HEK293T (cell line): Measurements from ENCODE around the gene SH2D3C.

Source experiments
- CTCF ChIA-PET: fragments of 350-600 bp; formaldehyde crosslinking; extraction: SDS; loops from one replicate; lab custom pipeline; 2021; ENCODE audit warnings: antibody characterized with exemption, inconsistent platforms; lab: Yijun Ruan, JAX
- POLR2A ChIA-PET: fragments of 350-600 bp; formaldehyde crosslinking; extraction: SDS; loops from one replicate; lab custom pipeline; 2020; ENCODE audit warnings: antibody characterized with exemption, inconsistent platforms; lab: Yijun Ruan, JAX
- DNase-seq: peaks from one replicate; pipeline ENCODE4 v3.0.0; 2012; ENCODE audit warnings: mixed read lengths; ENCODE audit errors: extremely low spot score
- ARNT ChIP-seq: fragments of 450-650 bp; IDR thresholded peaks from 2 replicates; pipeline ENCODE4 v1.6.1; 2017; ENCODE audit warnings: mild to moderate bottlenecking
- BHLHE40 ChIP-seq: fragments of 450-650 bp; IDR thresholded peaks from 2 replicates; pipeline ENCODE4 v1.6.1; 2016; ENCODE audit warnings: mild to moderate bottlenecking, moderate library complexity, borderline replicate concordance
- CTBP1 ChIP-seq: fragments of 450-650 bp; IDR thresholded peaks from 2 replicates; pipeline ENCODE4 v1.6.1; 2016; ENCODE audit warnings: borderline replicate concordance
- ELF4 ChIP-seq: fragments of 450-650 bp; IDR thresholded peaks from 2 replicates; pipeline ENCODE4 v1.6.1; 2017; ENCODE audit warnings: antibody characterized with exemption
- FOXA1 ChIP-seq: fragments of 450-650 bp; IDR thresholded peaks from 2 replicates; pipeline ENCODE4 v1.6.1; 2016; ENCODE audit warnings: mild to moderate bottlenecking
- FOXK2 ChIP-seq: fragments of 450-650 bp; IDR thresholded peaks from 2 replicates; pipeline ENCODE4 v1.6.1; 2016; ENCODE audit warnings: mild to moderate bottlenecking
- FOXM1 ChIP-seq: fragments of 450-650 bp; IDR thresholded peaks from 2 replicates; pipeline ENCODE4 v1.6.1; 2017; ENCODE audit warnings: mild to moderate bottlenecking, borderline replicate concordance
- HDGF ChIP-seq: fragments of 450-650 bp; IDR thresholded peaks from 2 replicates; pipeline ENCODE4 v1.6.1; 2017; ENCODE audit warnings: antibody characterized with exemption, borderline replicate concordance
- L3MBTL2 ChIP-seq: fragments of 450-650 bp; conservative IDR thresholded peaks from 2 replicates; pipeline ENCODE4 v1.6.1; 2016; ENCODE audit warnings: mild to moderate bottlenecking
- LEF1 ChIP-seq: fragments of 450-650 bp; IDR thresholded peaks from 2 replicates; pipeline ENCODE4 v1.6.1; 2017; ENCODE audit warnings: mild to moderate bottlenecking, borderline replicate concordance
- NFRKB ChIP-seq: fragments of 450-650 bp; IDR thresholded peaks from 2 replicates; pipeline ENCODE4 v1.6.1; 2016; ENCODE audit warnings: mild to moderate bottlenecking, moderate library complexity
- PKNOX1 ChIP-seq: fragments of 450-650 bp; IDR thresholded peaks from 2 replicates; pipeline ENCODE4 v1.6.1; 2016
- SP1 ChIP-seq: fragments of 450-650 bp; IDR thresholded peaks from 2 replicates; pipeline ENCODE4 v1.6.1; 2017
- SUZ12 ChIP-seq: fragments of 450-650 bp; IDR thresholded peaks from 2 replicates; pipeline ENCODE4 v1.6.1; 2016; ENCODE audit warnings: mild to moderate bottlenecking
- TARDBP ChIP-seq: fragments of 450-650 bp; IDR thresholded peaks from 2 replicates; pipeline ENCODE4 v1.6.1; 2016
- ZNF384 ChIP-seq: fragments of 450-650 bp; IDR thresholded peaks from 2 replicates; pipeline ENCODE4 v1.6.1; 2016

SH2D3C gene

GRCh38 chr9:127710204-127710783, 68.2 kb downstream of the SH2D3C start:
- DNase-seq: no peak
- TF ChIP-seq ARNT: no peak
- TF ChIP-seq ZNF384: no peak
- no peak for TF ChIP-seq SP1
- TF ChIP-seq BHLHE40: no peak
- no peak for TF ChIP-seq L3MBTL2
- TF ChIP-seq SUZ12: no peak
- no peak for TF ChIP-seq ELF4
- TF ChIP-seq NFRKB: no peak
- no peak for TF ChIP-seq HDGF
- no peak for TF ChIP-seq CTBP1
- no peak for TF ChIP-seq TARDBP
- TF ChIP-seq LEF1: no peak
- no peak for TF ChIP-seq FOXA1
- TF ChIP-seq FOXM1: no peak
- no peak for TF ChIP-seq PKNOX1
- ChIA-PET CTCF (no interaction called here), POLR2A (no interaction called here)

- no peak for DNase-seq
- ChIA-PET CTCF (interaction anchor here (0.6 kb wide), 1 partner anchor 127 kb away, joined by 6 read pairs; no protein-coding TSS in a partner anchor), POLR2A (no interaction called here)
- TF ChIP-seq FOXA1 (no peak), ZNF384 (no peak), BHLHE40 (no peak), SUZ12 (no peak), FOXM1 (no peak), NFRKB (no peak), HDGF (no peak), L3MBTL2 (no peak), ARNT (no peak), LEF1 (no peak), ELF4 (no peak), CTBP1 (no peak), TARDBP (no peak)
These were observed 69.4 kb downstream of the SH2D3C start for GRCh38 chr9:127708952-127709587.

- DNase-seq: no peak
- ChIA-PET CTCF (no interaction called here), POLR2A (no interaction called here)
- no peak for TF ChIP-seq ZNF384
- no peak for TF ChIP-seq FOXK2
- TF ChIP-seq SP1: no peak
- no peak for TF ChIP-seq ARNT
- TF ChIP-seq BHLHE40: no peak
- TF ChIP-seq LEF1: no peak
- no peak for TF ChIP-seq HDGF
- no peak for TF ChIP-seq FOXM1
- no peak for TF ChIP-seq FOXA1
- TF ChIP-seq TARDBP: no peak
- TF ChIP-seq L3MBTL2: no peak
- TF ChIP-seq SUZ12: no peak
These were observed 70.7 kb downstream of the SH2D3C start for GRCh38 chr9:127707766-127708165.

GRCh38 chr9:127706836-127707241, 71.6 kb downstream of the SH2D3C start, which contains the start of gene CFAP157:
Gene CFAP157, plus strand, starts transcription at chr9:127706988. Its CDS starts 44 bp downstream, at chr9:127707032.
- TF ChIP-seq L3MBTL2 (no peak), TARDBP (no peak), ZNF384 (no peak), LEF1 (no peak), ELF4 (no peak), SUZ12 (no peak), FOXM1 (no peak), NFRKB (no peak), PKNOX1 (no peak), FOXA1 (no peak), BHLHE40 (no peak), FOXK2 (no peak), HDGF (no peak), CTBP1 (no peak), ARNT (no peak), SP1 (no peak)
- ChIA-PET CTCF (no interaction called here), POLR2A (no interaction called here)
- DNase-seq: no peak

- no peak for DNase-seq
- CTCF ChIA-PET: no interaction called here
- TF ChIP-seq FOXK2: no peak
- TF ChIP-seq NFRKB: no peak
- TF ChIP-seq ARNT: no peak
- TF ChIP-seq BHLHE40: no peak
- TF ChIP-seq ELF4: no peak
- TF ChIP-seq ZNF384: no peak
- no peak for TF ChIP-seq CTBP1
- TF ChIP-seq FOXA1: no peak
- no peak for TF ChIP-seq HDGF
- no peak for TF ChIP-seq PKNOX1
- no peak for TF ChIP-seq FOXM1
- no peak for TF ChIP-seq SP1
- TF ChIP-seq L3MBTL2: no peak
- POLR2A ChIA-PET: interaction anchor here (1.1 kb wide), 1 partner anchor 10 kb away, joined by 4 read pairs; the partner anchor contains the start of genes PTRH1 and TTC16
These were observed 72.7 kb downstream of the SH2D3C start for GRCh38 chr9:127705577-127706379.
